ENCODE data around the gene SELPLG.

DNA sequence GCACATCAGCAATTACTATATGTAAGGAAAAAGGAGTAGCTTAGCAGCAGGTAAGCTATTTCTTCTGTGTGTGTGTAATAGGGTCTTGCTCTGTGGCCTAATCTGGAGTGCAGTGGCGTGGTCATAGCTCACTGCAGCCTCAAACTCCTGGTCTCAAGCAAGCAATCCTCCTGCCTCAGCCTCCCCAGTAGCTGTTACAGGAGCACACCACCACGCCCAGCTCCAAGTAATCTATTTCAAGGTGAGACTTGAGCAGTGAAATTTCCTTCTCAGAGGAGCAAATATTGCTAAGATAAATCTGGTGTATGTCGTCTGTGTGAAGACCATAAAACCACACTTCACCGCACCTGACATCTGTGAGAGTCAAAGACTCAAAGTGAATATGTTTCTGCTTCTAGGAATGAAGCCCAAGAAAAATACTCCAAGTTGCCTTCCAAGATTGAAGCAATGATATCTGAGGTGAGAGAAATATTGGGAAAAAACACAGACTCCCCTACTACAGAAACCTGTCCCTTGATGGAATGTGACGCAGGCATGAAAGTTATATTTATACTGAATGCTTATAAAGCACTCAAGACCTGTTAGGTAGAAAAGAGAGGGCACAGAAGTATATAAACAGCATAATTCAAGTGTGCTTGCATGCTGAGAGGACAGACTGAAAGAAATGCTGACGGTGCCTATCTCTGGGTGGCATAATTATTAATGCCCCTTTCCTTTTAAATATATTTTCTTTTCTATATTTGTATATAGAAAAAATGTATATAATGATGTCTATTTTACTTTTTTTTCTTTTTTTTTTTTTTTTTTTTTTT, 2.5 kb upstream of the SELPLG start:
- TF ChIP-seq, protein P1, sequence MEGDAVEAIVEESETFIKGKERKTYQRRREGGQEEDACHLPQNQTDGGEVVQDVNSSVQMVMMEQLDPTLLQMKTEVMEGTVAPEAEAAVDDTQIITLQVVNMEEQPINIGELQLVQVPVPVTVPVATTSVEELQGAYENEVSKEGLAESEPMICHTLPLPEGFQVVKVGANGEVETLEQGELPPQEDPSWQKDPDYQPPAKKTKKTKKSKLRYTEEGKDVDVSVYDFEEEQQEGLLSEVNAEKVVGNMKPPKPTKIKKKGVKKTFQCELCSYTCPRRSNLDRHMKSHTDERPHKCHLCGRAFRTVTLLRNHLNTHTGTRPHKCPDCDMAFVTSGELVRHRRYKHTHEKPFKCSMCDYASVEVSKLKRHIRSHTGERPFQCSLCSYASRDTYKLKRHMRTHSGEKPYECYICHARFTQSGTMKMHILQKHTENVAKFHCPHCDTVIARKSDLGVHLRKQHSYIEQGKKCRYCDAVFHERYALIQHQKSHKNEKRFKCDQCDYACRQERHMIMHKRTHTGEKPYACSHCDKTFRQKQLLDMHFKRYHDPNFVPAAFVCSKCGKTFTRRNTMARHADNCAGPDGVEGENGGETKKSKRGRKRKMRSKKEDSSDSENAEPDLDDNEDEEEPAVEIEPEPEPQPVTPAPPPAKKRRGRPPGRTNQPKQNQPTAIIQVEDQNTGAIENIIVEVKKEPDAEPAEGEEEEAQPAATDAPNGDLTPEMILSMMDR (IDR thresholded peaks at IDR 0.05): no peak
- TF ChIP-seq EP300 (IDR thresholded peaks at IDR 0.05): no peak
- TF ChIP-seq POLR2A (IDR thresholded peaks at IDR 0.05): no peak

Measured in stomach (tissue), 4 donors.